ENCODE measurements around the gene ACTR1B. TPM values are rescaled to one million over a fixed set of nuclear protein-coding genes. Genes with fewer than 3 reads are reported as not detected.
"Not testable (repeated sequence)": the region's sequence is repeated elsewhere in the genome, so short reads cannot be mapped to it uniquely, and the experiment has no call there.

ACTR1B gene
- total RNA-seq, 1 donor from 2014 or later = 26.7 TPM

DNA sequence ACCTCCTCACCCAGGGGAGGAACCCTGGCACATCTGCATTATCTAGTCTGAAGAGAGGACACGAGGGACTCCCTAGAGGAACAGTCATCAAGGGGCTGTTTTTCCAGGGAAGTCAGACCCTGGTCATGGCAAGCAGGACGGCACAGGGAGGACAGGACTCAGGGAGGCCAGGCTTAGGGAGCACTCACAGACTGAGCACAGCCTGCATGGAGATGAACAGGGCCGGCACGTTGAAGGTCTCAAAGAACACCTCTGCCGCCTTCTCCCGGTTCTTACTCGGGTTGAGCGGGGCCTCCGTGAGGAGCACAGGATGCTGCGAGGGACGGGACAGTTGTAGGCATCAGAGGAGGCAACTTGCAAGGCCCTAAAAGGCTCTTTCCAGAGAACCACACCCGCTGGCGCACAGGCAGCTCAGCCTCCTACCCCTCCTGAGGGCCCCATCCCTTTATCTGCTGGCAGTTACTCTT is 5.1 kb downstream of the ACTR1B start:
- DNase-seq = no peak

DNA sequence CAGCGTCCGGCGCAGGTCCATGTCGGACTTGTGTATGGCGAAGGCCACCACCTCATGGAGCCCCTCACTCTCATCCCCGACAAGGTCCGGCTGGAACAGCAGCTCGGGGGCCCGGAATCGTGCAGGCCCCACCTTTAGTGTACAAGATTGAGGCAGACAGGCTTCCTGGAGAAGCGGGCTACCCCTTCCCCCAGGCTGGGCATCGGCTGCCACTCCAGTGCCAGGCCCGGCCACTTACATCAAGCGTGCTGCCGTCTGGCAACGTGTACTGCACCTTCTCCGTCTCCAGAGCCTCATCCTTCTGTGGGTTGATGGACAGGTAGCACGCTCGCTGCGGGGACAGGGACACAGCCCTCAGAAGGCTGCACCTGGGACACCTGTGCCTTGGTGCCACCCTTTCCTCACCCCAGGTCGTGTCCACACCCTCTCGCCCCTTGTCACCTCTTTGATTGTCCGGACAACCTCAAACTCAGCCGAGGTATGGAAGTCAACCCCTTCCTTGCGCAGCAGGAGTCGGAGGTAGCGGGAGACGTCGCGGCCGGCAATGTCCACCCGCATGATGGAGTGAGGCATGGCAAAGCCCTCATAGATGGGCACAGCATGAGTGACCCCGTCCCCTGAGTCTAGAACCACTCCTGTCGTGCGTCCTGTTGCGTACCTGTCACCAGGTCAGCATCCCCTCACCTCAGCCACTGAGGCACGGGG is 5.7 kb downstream of the ACTR1B start:
- DNase-seq = no peak

DNA sequence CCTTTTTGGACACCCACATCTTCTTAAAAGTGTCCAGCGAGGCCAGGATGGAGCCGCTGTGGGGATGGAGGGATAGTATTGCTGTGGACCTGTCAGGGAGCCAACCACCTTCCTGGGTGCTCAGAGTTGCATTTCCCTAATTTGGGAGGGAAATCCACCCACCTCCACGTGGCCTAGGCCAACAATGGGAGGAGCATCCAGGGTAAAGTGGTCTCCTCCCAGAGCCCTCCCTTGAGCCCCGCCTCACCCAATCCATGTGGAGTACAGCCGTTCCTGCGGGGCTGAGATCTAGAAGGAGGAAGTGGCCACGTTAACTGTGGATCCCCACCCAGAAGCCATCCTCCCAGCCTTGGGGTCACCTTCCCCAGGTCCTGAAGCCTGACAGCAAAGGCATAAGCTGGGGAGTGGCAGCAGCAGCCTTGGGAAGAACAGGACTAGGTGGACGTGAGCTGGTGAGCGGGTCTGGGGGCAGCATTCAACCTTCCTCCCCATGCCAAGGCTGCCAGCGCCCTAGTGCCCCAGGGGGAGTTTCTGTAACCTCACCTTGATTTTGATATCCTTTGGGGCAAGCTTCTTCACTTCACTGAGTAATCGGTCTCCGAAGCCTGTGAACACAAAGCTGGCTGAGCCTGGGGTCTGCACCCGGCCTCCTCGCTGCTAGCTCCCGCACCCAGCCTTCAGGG is 6.8 kb downstream of the ACTR1B start:
- no peak for DNase-seq

DNA sequence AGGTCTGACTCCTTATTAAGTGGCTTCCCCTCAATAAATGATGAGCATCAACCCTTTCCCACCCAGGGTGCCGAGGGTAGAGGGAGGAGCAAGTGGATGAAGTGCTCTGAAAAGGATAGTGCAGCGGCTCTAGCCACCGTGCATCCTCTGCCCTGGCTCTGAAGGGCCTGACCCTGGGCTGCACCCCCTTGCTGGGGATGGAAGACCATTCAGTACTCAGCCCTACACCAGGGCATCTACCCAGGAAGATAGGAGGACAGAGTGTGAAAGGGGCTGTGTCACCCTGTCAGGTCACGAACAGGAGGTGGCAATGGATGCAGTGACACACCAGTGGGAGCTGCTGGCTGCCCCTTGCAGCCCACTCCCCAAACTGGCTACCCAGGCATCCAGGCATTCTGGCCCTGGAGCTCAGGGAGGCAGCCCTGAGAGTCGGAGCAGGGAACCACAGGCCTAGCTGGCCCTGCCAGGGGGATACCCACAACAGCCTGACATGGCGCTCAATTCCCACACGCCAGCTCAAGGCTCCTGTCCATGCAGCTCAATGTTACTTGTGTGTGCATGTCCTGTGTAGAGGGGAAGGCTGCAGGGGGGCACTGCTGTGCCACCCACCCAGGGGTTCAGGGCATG is 7.6 kb downstream of the ACTR1B start:
- no peak for DNase-seq

DNA sequence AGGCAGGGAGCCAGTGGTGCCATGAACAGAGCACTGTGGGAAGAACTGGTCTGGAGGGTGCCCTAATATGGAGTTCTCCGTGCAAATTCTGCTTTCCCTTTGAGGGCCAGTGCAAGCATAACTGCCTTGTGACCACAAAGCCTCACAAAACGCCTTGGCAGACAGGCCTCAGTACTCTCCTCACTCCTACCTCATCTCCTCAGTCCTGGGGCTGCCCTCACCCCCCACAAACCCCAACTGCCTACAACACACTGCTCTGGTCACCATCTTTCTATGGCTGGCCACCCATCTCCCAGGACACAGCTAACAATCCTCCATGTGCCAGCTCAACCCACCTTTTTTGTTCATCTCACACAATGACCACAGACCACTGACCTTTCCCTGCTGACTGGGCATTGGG is 9.1 kb downstream of the ACTR1B start:
- no peak for DNase-seq

DNA sequence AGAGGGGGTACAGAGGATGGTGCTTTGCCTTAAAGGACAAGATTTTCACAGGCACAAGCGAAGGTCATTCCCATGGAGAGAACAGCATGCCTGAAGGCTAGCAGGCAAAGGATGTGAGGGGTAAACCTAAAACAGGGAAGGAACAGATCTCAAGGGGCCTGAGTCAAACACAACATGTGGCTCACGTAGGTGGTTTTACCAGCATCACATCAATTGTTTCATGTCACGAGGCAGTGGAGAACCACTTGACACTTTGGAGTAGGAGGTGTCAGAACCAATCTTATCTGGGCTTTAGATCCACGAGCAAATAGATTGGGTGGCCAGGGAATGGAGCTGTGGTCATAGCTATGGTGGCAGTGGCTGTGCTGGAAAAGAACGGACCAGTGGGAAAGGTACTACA is 9.5 kb downstream of the ACTR1B start:
- DNase-seq = no peak

DNA sequence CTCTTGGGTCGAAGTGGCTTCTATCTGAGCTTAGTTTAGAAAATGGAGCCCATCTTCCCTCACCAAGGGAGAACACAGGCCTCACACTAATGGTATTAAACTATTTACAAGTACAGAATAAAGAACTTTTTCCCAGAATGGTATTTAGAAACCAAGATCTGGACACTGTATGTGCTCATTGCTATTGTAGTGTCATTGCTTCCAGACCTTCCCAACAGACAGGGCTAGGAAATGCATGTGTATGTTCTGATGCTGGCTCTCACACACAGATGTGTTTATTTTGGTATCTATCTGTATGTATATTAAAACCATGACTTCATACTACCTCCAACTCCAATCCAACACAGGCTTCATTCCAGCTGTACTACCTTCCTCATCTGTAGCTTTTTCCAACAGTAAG is 10.0 kb downstream of the ACTR1B start:
- DNase-seq = no peak

DNA sequence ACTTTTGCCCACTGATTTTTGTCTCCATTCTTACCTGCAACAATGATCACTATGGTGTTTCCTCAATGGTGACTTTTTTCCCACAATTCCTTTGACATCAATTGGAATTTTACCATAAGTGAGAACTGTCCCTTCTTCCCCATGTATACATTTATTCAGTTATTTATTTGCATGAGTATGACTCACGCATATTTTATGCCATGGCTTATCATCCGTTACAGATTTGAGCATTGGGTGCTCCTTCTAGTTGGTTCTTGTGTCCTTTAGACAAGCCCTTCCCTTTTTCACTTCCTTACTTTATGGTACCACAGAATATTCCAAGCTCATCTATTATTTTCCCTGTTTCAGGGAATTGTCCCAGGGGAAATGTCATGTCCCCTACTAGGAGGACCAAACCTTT is 10.4 kb downstream of the ACTR1B start:
- no peak for DNase-seq

DNA sequence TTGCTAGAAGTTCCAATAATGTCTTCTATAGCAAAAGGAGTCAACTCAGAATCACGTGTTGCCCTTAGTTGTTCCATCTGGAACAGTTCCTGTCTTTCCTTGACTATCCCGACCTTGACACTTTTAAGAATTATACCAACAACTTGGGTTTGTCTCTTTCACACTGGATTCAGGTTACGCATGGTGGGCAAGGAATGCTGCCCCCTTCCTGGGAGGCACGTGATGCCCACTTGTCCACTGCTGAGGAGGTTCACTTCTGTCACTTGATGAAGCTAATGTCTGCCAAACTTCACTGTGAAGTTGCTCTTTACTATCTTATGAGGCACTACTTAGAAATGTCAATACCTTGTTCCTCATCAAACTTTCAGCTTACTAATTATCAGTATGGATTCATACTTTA is 12.7 kb downstream of the ACTR1B start:
- no peak for DNase-seq

DNA sequence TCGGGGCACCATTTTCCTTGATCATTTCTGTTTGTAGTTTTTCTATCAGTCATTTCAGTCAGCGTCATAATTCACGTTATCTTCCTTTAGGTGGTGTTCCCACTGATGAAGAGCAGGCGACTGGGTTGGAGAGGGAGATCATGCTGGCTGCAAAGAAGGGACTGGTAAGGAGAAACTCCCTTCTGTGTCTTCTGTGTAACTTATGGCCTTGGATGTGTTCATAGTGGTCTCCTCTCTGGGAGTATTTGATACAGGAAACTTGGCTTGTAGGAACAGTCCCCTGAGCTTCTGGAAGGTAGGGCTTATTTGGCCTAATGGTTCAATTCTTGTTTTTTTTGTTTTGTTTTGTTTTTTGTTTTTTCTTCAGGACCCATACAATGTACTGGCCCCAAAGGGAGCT is 16.9 kb downstream of the ACTR1B start:
- no peak for DNase-seq

DNA sequence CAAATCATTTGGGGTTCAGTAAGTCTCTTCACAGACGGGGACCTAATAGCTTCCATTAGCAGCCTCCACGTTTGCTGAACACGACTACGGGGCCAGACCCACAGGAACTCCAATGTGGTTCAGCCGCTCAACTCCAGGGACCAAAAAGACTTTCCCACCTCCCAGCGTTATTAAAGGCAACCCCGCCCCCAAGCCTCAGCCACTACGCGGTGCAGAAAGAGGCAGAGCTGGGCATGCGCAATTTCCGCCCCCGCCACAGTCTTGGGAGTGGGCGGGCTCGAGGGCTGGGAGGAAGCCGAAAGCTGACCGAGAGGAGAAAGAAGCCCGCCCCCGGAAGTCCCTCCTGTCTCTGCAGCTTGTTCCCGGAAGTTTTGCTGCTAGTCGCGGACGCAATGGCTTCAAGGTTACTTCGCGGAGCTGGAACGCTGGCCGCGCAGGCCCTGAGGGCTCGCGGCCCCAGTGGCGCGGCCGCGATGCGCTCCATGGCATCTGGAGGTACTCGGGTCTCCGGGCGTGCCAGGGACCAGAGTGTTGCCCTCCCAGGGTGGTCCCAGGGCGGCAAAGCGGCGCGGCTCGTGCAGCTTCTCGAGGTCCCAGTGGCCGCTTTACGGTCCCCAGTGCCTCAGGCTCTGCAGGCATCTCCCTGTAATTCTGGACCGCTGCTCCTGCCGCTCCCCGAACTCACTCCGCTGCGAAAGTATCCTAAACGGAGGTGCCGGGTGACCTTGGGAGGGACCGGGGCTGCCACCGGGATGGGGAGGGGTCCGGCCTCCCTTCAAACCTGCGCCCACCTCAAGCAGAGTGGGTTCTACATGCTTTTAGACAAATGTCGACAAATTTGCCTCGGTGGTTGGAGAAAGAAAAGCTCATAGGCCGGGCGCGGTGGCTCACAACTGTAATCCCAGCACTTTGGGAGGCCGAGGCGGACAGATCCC is 17.9 kb downstream of the ACTR1B start, which contains the start of gene COX5B:
COX5B (plus strand) TSS at position 368 of the 935 bp plus-strand sequence; CDS start at position 393, 25 bp downstream.
- peak; percentile 99 for DNase-seq

DNA sequence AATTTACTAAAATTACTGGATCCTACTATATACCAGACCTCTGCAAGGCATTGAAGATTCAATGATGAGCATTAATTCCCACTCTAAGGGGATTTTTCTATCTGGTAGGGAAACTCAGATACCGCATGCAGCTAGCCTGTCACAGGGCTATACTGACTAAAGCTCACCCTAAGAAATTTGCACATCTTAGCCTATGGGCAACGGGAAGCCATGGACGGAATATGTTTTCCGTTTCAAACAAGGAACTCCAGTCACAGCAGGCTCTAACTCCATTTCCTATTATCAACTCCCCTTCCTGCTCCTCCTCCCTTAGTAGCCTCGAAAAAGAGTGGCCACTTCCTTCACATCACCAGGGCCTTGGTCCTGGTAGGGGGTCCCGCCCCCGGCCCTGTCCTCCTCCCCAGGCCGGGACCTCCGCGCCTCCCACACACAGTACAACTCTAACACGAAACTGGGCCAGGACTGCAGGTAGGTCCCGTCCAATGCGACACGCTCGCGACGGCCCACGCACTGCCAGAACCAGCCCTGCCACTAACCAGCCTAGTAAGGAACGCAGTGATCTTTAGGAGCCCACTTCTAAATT is 18.6 kb downstream of the ACTR1B start:
- DNase-seq = no peak

DNA sequence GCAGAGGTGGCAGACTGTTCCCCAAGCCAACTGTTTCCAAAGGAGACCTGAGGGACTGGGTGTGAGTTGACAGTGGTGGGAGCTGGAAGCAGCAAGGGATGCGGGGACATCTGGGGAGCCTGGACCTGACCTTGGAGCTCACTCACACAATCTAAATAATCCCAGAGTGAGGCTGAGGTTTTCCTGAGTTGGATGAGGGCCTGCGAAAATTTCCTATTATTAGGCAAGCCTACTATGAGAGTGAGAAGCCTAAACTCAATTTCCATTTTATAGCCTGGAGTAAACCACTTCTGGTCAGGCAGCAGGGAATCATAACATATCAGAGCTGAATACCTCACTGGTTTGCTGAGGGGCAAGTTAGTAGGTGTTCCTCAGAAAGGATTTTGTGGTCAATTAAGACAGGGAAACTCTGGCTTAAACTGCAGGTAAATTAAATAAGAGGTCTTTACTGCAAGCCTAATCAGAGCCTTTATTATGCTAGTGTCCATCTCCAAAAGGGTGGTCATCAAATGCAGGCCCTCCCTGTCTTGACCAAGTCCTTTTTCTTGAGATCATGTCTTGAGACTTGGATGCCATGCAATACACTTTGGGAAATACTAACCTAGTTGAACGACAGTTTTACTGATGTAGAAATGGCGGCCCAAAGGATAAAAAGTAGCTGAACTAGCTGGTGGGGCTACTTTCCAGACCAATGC is 19.7 kb downstream of the ACTR1B start:
- DNase-seq = no peak

DNA sequence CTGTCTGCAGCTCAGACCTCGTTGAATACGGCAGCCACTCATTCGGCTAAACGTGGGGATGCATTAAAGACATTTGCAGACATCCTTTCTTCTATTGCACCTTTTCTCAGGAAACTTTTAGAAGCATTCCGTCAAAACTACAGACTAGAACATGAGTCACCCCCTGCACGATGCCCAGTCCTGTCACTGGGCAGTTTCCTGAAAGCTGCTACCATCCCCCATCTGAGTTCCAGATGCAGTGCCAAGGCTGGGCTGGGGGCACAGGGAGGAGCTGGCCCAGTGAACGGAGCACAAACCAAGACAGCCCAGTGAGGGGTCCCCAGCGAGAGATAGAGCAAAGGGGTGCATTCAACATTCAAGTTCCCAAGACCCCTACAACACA is 37.8 kb downstream of the ACTR1B start:
- DNase-seq = not testable (repeated sequence)

DNA sequence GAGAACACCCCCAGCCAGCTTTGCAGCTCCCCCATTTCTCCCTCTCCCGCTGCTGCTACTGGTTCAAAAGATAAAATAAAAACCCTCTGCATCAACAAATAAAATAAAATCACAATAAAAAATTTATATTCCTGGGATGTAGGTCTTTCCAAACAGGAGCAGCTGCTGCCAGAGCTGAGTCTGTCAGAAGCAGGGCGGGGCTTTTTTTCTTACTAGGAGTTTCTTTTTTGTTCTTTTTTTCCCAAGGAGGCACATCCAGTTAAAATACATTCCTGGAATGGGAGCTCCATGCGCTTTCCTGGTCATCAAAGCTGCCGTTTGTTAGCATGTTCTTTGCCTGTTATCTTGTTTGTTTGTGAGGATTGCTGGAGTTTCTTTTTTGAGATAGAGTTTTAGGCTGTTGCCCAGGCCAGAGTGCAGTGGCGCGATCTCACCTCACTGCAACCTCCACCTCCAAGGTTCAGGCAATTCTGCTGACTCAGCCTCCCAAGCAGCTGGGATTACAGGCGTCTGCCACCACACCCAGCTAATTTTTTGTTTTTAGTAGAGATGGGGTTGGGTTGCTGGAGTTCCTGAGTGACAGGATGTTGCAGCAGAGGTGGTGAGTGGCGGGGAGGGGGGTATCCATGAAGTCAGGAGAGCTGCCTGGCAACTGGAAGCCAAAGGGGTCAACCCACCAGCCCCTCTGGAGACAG is 38.3 kb downstream of the ACTR1B start:
- DNase-seq = not testable (repeated sequence)

DNA sequence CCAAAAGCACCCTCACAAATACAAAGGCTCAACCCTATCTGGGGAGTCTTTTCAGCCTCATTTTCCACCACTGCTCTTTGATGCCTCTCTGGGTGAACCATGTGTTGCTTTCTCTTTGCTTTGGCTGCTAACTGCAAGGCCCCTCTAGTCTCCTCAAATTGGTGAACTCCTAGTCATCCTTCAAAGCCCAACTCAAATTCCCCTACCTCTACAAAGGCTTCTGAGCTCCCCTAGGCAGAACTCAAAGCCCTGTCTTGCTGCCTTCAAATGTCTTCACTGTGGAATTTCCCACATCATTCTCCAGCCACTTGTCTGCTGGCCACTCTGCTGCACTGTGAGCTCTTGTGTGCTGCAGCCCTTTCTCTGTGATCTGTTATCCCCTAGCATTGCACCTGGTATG is 40.9 kb downstream of the ACTR1B start:
- DNase-seq = not testable (repeated sequence)

DNA sequence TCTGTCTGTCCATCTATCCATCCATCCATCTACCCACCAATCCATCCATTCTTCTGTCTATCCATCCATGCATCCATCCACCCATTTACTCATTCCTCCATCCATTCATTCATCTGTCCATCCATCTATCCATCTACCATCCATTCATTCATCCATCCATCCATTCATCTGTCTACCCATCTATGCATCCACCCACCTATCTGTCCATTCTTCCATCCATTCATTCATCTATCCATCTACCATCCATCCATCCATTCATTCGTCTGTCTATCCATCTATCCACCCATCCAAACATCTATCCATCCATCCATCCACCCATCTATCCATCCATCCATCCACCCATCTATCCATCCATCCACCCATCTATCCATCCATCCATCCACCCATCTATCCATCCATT is 43.4 kb downstream of the ACTR1B start:
- not testable (repeated sequence) for DNase-seq

DNA sequence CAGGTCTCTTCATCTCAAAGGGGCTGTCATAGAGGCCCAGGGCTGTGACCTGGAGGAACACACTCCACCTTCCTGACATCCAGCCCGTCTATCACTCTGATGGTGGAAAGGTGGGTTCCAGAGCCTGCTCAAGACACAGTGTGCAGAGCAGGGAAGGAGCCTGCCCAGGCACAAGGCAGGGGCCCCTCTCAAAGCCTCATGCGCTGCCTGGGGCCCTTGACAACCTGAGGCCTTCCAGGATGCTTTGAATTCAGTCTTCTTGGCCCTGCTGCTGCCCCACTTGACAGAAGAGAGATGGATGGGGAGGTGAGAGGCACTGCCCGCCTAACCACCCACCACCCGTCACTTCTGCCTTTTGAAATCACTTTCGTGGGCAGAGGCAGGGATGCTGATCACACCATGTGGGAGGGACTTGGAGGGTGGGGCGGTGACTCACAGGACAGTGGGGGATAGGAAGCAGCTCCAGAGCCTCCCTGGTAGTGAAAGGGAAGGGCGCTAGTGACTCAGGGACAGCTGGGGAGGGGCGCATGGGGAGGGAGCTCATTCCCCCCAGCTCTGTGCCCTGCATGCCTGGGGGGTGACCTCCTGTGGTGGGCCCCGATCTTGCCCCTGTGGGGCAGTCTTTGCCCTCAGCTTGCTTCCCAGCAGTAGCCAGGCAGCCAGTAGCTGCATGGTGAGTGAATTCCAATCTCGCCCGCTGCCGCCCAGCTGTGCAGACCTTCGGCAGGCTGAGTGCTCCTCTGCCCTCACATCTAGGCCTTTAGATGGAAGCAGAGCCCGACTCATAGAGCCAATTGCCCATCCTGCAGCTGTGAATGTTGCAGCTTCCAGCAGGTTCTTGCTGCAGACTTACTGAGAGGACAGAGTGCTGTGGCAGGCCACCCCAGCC is 44.7 kb downstream of the ACTR1B start:
- DNase-seq = not testable (repeated sequence)

DNA sequence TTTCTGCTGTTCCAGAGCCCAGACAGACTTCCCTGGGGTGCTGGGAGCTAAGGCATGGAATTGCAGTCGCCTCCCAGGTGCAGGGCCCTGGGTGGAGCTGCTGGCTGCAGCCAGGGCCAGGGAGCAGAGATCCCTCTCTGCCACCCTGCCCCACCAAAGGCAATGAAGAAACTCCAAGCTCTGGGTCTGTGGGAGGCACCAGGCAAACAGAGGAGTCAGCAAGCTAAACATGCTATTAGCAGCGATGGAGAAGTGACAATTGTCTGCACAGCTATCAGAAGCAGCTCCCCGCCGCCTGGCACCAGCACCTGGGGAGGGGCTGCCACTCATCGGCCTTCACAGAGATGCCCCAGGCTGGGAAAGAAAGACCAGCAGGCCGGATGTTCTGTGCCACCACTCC is 45.9 kb downstream of the ACTR1B start:
- DNase-seq = no peak

DNA sequence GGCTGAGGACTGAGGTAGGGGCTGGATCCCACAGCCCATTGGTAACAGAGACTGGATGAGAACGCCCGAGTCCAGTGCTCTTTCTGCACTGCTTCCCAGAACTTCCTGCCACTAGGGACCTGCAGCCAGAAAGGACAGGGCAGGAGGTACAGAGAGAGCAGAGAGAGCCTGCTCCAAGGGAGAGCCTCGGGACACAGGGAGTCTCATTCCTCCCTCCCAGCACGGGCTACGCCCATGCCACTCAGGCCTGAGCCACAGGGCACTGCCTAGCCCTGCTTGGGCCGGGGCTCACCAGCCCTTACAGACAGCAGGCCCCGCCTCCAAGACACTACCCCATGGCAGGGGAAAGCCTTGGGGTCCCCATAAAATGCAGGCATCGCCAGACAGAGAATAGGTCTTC is 48.1 kb downstream of the ACTR1B start:
- DNase-seq = not testable (repeated sequence)
